Activated T-helper 17 cell treated with anti-CD3 and anti-CD28 coated beads, Interleukin-2, amount 50 U/mL, for 72 hours (primary cell): ENCODE data around the gene TPM3. TPM values are rescaled to one million over a fixed set of nuclear protein-coding genes. Genes with fewer than 3 reads are reported as not detected.
A peak's percentile ranks its signal among the peaks of the same experiment; 100 is the strongest.

Experiments used
- ATAC-seq: fragments of 150-1000 bp; cut with Tn5 transposase; replicated peaks from 2 replicates; pipeline ENCODE4 v1.10.0; 2021; ENCODE audit warnings: mild to moderate bottlenecking, moderate library complexity
- H3K27ac Mint-ChIP-seq: one replicate; pipeline ENCODE4 v1.8.0; 2022; ENCODE audit warnings: mixed read lengths
- H3K27me3 Mint-ChIP-seq: one replicate; pipeline ENCODE4 v1.8.0; 2022; ENCODE audit warnings: mixed read lengths
- H3K36me3 Mint-ChIP-seq: one replicate; pipeline ENCODE4 v1.8.0; 2022; ENCODE audit warnings: low read depth, mild to moderate bottlenecking, mixed read lengths
- H3K4me1 Mint-ChIP-seq: one replicate; pipeline ENCODE4 v1.8.0; 2022; ENCODE audit warnings: mixed read lengths
- H3K4me3 Mint-ChIP-seq: one replicate; pipeline ENCODE4 v1.8.0; 2022; ENCODE audit warnings: mild to moderate bottlenecking, mixed read lengths
- H3K9me3 Mint-ChIP-seq: one replicate; pipeline ENCODE4 v1.8.0; 2022; ENCODE audit warnings: mixed read lengths
- total RNA-seq, 2 donors: library from RNA; stranded (reverse); gene quantifications; one replicate each; pipeline ENCODE4 v1.2.3, GENCODE V29; 2022

The TPM3 gene
- total RNA-seq, 2 donors from 2014 or later: 370 to 607 TPM

DNA sequence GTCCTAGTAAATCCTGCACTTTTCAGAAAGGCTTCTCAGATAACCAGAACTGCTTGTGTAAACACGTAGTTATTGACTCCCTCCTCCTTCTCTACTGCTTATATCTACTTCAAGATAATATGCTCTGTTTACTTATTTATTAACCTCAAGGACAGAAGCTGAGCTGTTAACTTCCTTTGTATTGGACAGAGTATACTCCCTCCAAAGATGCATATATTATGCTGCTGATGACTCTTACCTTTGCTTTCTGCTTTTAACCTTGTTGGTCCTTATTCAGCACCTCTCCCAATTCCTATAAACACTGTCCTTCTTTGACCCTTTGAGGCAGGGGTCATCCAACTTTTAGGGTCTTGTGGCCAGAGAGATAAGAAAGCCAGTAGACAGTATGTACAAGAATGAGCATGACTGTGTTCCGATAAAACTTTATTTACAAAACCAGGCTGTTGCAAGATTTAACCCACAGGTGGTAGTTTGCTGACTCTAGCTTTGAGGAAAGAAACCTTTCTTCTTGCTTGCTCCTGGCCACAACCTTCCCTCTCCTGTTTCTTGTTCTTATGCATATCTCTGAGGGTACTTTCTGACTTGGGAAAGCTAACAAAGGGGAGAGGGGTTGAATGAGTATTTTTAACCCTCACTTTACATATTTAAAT is 4.9 kb downstream of the TPM3 start:
- Mint-ChIP-seq H3K4me1 (peaks cover 2% of the 10 kb centered on the region), H3K27ac (no peak overlapping the region), H3K4me3 (no peak overlapping the region)

DNA sequence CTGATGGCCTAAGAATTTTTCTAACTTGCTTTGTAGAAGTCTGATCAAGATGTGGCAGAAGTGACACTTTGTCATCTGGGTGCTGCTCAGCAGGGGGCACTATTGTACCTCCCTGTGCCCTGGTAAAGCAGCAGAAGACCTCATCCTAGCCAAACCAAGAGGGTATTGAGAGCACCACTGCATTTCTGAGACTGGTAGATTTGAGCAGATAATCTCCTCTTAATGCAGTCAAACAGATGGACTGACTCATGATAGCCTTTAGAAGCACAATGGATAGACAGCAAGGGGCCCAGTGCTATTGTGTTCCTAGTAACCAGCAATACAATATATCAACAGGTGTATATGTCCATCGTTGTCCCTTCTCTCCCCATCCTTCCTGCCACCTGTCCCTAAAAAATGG is 5.7 kb downstream of the TPM3 start:
- H3K27ac Mint-ChIP-seq: no peak overlapping the region
- H3K4me3 Mint-ChIP-seq: no peak overlapping the region
- H3K27me3 Mint-ChIP-seq: no peaks in the 10 kb centered on the region
- H3K9me3 Mint-ChIP-seq: no peaks in the 10 kb centered on the region
- H3K36me3 Mint-ChIP-seq: peaks cover 22% of the 10 kb centered on the region
- peaks cover 7% of the 10 kb centered on the region for H3K4me1 Mint-ChIP-seq
- ATAC-seq: no peak

More for the DNA sequence above, 4.9 kb downstream of the TPM3 start:
- ATAC-seq: no peak
- Mint-ChIP-seq H3K27me3 (peaks cover 4% of the 10 kb centered on the region), H3K9me3 (no peaks in the 10 kb centered on the region), H3K36me3 (peaks cover 14% of the 10 kb centered on the region)

DNA sequence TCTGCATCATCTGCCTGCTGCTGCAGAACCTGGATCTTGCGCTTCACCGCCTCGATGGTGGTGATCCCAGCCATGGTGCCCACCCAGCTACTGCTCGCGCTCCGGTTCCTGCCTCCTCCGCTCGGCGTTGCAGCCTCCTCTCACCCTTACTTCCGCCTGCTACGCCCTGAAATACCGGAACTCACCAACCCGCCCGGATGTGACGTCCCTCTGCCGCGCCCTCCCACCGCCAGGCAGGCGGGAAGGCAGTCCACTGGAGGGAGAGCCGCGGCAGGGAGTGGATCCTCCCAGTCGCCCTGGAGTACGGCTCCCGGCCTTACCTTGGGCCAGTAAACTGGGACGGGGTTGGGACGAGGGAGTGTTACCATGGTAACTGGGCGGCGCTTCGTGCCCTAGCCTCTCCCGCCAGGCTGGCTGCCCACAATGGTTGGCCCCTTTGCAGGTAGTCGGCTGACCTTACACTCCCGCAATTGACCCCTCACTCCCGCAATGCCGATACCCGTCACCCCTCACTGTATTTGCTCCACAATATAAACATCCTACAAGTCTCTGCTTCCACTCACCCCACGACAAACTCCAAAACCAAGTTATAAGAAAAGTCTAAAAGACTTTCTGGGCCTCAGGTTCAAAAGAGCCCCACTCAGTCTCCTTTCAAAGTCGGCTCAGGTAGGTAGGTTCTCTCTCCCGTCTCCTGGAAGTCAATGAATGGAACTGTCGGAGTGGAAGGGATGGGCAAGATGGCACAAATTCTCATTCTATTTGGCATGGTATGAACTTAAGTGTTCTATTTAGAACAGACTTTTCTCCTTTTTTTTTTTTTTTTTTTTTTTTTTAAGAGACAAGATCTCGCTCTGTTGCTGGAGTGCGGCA is 8.6 kb downstream of the TPM3 start:
- H3K27me3 Mint-ChIP-seq: no peaks in the 10 kb centered on the region
- ATAC-seq: peak; percentile 87
- H3K27ac Mint-ChIP-seq: peak overlapping the region; percentile 86
- no peaks in the 10 kb centered on the region for H3K9me3 Mint-ChIP-seq
- H3K36me3 Mint-ChIP-seq: peaks cover 51% of the 10 kb centered on the region
- peaks cover 29% of the 10 kb centered on the region for H3K4me1 Mint-ChIP-seq
- peak overlapping the region; percentile 90 for H3K4me3 Mint-ChIP-seq

DNA sequence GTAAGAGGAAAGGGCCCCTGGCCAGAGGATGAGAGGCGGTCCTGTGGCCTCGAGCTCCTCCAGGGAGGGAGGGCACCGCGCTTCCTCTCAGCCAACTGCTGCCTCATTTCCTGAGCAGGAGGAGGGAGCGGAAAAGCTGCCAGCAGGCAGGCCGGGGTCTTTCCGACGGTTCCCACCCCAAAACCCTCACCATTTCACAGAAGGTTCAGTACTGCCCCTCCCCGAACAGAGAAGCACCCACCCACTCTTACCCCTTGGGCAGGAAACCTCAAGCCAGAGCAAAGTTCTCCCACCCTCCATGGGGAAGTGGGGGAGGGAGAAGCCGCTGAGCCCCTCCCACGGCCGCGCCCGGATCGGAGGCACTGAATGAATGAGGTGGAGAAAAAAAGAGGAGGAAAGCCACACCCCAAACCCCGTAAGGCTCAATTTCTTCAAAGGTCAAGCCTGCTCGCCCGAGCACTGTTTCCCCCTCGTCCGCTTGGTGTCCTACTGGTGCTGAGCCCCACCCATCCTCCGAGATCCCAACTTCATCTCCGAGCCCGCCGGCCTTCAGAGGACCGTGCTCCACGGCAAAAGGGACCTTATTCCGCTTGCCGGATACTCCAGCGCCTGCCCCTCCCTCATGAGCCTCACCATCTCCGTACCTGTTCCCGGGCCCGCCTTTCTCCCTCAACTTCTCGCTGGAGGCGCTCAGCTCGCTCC is 9.4 kb downstream of the TPM3 start:
- peak; percentile 77 for ATAC-seq
- Mint-ChIP-seq H3K9me3 (no peaks in the 10 kb centered on the region), H3K4me3 (peak overlapping the region; percentile 90), H3K27ac (peak overlapping the region; percentile 86), H3K4me1 (peaks cover 36% of the 10 kb centered on the region), H3K27me3 (no peaks in the 10 kb centered on the region), H3K36me3 (peaks cover 59% of the 10 kb centered on the region)

DNA sequence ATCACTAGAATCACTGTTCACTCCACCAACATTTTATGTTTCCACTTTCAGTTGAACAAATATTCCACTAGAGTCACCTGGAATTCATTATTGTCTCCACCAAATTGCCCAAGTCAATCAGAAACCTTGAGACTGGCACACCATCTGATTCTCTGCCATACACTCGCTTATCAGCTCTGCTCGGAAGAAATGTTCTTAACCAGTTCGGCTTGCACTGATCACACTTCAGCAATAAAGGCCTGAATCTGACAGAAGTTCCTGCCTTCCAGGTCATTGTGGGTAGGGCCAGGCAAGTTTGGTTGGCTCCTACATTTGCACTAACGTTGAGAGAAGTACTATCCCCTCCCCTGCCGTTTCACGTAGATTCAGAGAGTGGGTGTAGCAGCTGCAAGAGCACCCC is 10.0 kb downstream of the TPM3 start:
- peaks cover 42% of the 10 kb centered on the region for H3K4me1 Mint-ChIP-seq
- H3K36me3 Mint-ChIP-seq: peaks cover 64% of the 10 kb centered on the region
- peak overlapping the region; percentile 90 for H3K4me3 Mint-ChIP-seq
- ATAC-seq: no peak
- H3K27ac Mint-ChIP-seq: peak overlapping the region; percentile 86
- no peaks in the 10 kb centered on the region for H3K9me3 Mint-ChIP-seq
- no peaks in the 10 kb centered on the region for H3K27me3 Mint-ChIP-seq

DNA sequence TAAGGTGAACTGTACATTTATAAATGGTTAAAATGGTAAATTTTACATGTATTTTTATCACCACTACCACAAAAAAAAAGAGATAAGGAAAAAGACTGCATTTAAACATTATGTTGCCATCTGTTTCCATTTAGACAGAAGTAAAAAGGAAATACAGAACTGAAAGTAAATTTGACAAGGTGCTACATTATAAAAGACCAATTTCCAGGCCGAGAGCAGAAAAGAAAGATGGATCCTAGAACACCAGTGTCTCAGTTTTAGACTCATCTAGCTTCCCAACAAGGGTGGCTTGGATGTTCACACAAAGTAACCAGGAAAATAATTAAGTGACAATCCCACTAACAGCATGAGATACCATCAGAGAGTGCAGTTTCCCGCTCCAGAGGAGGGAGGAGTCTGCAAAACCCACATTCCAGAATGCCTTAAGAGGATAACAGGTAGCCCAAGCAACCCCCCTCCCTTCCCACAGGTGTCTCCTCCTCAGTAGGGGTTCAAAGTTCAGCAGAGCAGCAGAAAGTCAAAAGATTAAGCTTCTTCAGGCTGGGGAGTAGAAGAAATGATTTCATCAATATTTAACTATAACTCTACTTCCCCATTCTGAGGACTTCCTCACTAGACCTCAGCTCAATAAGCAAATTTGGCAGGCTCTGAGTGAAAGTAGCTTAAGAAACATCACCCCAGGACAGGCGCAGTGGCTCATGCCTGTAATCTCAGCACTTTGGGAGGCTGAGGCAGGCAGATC is 11.8 kb downstream of the TPM3 start:
- no peak for ATAC-seq
- peaks cover 82% of the 10 kb centered on the region for H3K36me3 Mint-ChIP-seq
- H3K4me3 Mint-ChIP-seq: peak overlapping the region; percentile 90
- H3K4me1 Mint-ChIP-seq: peaks cover 42% of the 10 kb centered on the region
- H3K9me3 Mint-ChIP-seq: no peaks in the 10 kb centered on the region
- H3K27me3 Mint-ChIP-seq: no peaks in the 10 kb centered on the region
- peak overlapping the region; percentile 73 for H3K27ac Mint-ChIP-seq

DNA sequence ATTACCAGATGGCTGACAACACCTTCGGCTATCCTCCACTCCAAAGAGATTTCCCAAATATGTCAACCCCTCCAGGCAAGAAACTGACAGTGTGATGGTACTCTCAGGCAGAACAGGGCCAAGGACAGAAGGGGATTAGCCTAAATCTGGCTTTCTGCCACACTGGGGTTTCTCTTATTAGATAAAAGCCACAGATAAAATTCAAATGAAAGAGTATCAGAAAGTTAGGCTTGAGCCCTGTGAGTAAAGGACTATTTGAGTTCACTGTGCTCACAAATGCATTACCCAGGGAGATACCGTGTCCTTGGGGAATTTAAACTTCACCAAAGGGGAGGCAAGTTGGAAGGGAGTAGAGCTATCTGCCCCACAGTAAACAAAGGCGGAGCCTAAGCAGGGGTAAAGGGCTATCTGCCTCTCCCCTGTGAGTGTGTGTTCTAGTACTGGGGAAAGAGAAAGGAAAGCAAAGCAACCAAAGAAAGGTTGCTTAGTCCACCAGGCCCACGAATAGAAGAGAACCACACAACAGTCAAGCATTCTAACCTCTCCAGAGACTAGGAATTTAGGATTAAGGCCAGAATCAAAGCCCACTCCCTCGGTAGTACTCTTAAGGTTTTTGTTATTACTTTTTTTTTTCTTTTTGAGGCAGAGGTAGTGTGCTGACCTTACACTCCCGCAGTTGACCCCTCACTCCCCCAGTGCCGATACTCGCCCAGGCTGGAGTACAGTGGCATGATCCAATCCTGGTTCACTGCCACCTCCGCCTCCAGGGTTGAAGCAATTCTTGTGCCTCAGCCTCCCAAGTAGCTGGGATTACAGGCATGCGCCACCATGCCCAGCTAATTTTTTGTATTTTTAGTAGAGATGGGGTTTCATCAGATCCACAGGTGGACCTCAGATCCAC is 12.7 kb downstream of the TPM3 start:
- H3K27ac Mint-ChIP-seq: peak overlapping the region; percentile 73
- peaks cover 42% of the 10 kb centered on the region for H3K4me1 Mint-ChIP-seq
- peaks cover 92% of the 10 kb centered on the region for H3K36me3 Mint-ChIP-seq
- H3K27me3 Mint-ChIP-seq: no peaks in the 10 kb centered on the region
- H3K9me3 Mint-ChIP-seq: no peaks in the 10 kb centered on the region
- ATAC-seq: no peak
- H3K4me3 Mint-ChIP-seq: peak overlapping the region; percentile 90

DNA sequence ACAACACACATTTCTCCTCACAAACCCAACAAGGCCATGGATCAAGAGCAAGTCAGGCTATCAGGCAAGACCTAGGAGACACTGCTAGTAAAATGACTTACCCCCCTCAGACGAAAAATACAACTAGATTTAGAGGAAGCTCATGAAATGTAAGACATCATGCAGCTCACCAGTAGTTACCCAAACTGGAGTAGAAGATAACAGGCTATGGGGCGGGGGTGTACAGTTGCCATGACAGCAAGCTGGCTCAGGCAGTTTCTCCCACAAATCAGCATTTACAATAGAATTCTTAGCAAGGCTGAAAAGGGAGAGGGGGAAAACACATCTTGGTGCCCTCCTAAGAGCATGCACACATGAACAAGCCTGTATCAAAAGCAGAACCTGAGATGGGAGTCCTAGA is 13.9 kb downstream of the TPM3 start:
- H3K27ac Mint-ChIP-seq: peak overlapping the region; percentile 73
- peaks cover 98% of the 10 kb centered on the region for H3K36me3 Mint-ChIP-seq
- peaks cover 42% of the 10 kb centered on the region for H3K4me1 Mint-ChIP-seq
- ATAC-seq: no peak
- H3K4me3 Mint-ChIP-seq: peak overlapping the region; percentile 90
- H3K9me3 Mint-ChIP-seq: no peaks in the 10 kb centered on the region
- no peaks in the 10 kb centered on the region for H3K27me3 Mint-ChIP-seq

DNA sequence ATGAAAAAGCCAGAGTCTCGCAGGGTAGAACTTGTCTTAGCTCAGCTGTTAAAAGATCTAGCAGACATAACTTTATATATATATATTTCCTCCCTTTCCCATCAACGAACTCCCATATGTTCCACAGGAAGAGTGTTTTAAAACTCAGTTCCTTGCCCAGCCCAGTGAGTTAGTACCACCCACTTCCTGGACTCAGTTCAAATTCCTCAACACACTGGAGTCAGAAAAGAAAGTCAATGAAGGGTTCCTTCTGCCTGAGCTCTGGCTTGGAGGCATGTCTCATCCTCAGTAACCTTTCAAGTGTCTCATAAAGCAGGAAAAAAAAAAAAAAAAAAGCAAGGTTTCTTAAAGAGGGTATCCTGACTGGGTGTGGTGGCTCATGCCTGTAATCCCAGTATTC is 15.6 kb downstream of the TPM3 start:
- Mint-ChIP-seq H3K36me3 (peaks cover 98% of the 10 kb centered on the region), H3K27me3 (no peaks in the 10 kb centered on the region), H3K9me3 (no peaks in the 10 kb centered on the region), H3K27ac (no peak overlapping the region), H3K4me1 (peaks cover 54% of the 10 kb centered on the region), H3K4me3 (peak overlapping the region; percentile 90)
- no peak for ATAC-seq

DNA sequence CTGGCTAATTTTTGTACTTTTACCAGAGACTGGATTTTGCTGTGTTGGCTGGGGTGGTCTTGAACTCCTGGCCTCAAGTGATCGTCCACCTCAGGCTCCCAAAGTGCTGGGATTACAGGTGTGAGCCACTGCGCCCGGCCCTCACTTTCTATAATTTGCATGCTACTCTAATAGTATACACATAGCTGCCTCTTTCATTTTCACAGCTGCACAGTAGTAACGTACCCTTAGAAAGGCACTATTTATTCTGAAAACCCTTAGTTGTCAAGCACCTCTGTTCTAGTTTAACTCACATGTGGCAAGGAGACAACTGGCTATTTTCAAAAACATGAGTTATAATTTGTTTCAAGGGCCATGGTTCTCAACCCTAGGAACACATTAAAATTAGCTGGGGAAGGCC is 17.2 kb downstream of the TPM3 start:
- H3K4me3 Mint-ChIP-seq: no peak overlapping the region
- H3K36me3 Mint-ChIP-seq: peaks cover 98% of the 10 kb centered on the region
- H3K4me1 Mint-ChIP-seq: peaks cover 56% of the 10 kb centered on the region
- H3K9me3 Mint-ChIP-seq: no peaks in the 10 kb centered on the region
- H3K27me3 Mint-ChIP-seq: no peaks in the 10 kb centered on the region
- ATAC-seq: no peak
- no peak overlapping the region for H3K27ac Mint-ChIP-seq

DNA sequence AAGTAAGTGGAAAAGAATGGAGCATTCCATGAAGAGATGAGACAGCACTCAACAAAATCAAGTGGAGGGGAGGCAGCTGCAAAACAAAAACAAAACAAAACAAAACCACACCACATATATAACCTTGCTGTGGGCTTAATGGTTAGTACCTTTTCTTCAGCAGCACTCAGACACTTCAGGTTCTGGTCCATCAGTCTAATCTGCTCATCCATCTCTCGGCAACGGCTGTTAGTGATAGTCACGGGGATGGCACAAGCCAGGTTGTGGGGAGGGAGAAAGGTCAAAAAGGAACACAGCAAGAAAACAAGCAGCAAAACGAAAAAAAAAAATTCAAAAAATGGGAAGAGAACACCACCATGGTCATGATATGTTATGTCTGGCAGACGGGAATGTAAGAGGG is 20.0 kb downstream of the TPM3 start:
- no peaks in the 10 kb centered on the region for H3K9me3 Mint-ChIP-seq
- H3K36me3 Mint-ChIP-seq: peaks cover 98% of the 10 kb centered on the region
- H3K27ac Mint-ChIP-seq: peak overlapping the region; percentile 98
- no peak for ATAC-seq
- peak overlapping the region; percentile 69 for H3K4me3 Mint-ChIP-seq
- H3K27me3 Mint-ChIP-seq: no peaks in the 10 kb centered on the region
- H3K4me1 Mint-ChIP-seq: peaks cover 39% of the 10 kb centered on the region

DNA sequence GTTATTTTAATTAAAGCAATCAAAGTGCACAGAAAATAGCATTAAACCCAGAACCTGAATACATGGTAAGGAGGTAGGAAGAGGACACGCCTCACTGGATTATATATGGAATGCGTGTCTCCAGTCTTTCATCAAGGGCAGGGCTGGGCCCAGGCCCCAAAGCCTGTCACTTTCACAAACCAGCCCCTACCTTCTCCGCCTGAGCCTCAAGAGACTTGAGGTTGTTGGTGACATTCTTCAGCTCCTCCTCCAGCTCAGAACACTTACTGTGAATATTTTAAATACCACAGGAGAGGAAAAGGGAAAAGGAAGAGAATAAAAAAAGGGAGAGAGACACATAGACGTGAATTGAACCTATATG is 20.7 kb downstream of the TPM3 start:
- H3K4me3 Mint-ChIP-seq: peak overlapping the region; percentile 69
- no peaks in the 10 kb centered on the region for H3K9me3 Mint-ChIP-seq
- H3K36me3 Mint-ChIP-seq: peaks cover 98% of the 10 kb centered on the region
- ATAC-seq: no peak
- no peaks in the 10 kb centered on the region for H3K27me3 Mint-ChIP-seq
- peak overlapping the region; percentile 98 for H3K27ac Mint-ChIP-seq
- H3K4me1 Mint-ChIP-seq: peaks cover 39% of the 10 kb centered on the region

DNA sequence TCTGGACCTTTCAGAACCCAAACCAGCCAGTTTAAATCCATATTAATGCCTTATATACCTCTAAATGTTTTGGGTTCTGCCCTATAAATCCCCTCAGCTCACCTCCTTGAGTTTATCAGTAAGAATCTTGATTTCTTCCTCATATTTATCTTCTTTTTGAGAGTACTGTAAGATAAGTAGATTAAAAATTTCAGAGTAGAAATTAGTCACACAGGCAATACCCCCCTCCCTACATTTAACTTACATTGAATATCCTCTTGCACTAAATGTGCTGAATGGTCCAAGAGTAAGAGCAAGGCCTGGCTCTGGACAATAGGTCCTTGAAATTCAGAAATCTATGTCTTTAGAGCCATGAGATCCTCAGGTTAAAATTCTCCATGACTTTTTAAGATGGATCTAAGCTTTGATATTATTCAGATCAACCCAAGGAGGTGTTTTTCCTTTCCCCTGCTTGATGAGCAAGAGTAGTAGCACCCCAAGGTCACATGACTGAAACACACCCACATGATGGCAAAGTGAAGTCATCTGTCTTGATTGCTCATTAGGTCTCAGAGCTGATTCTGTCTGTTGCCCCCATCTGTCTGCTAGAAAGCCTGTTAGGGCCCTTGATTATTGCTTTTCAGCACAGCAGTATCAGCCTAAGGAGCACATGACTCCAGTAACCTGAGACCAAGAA is 21.2 kb downstream of the TPM3 start:
- Mint-ChIP-seq H3K4me3 (peak overlapping the region; percentile 69), H3K27ac (peak overlapping the region; percentile 98), H3K27me3 (no peaks in the 10 kb centered on the region), H3K36me3 (peaks cover 98% of the 10 kb centered on the region), H3K9me3 (no peaks in the 10 kb centered on the region), H3K4me1 (peaks cover 39% of the 10 kb centered on the region)
- ATAC-seq: peak; percentile 99
